Measurements from ENCODE around the gene TMEM14A. TPM values are rescaled to one million over a fixed set of nuclear protein-coding genes. Genes with fewer than 3 reads are reported as not detected.

TMEM14A gene, protein sequence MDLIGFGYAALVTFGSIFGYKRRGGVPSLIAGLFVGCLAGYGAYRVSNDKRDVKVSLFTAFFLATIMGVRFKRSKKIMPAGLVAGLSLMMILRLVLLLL
- total RNA-seq = 14.6 TPM
- long read RNA-seq, transcript TMEM14A-201 (5 exons, 992 nt) = major isoform, 19 of 24 reads
- long read RNA-seq, partial matches to known transcripts = 1 of 24 reads
- long read RNA-seq, other reads (novel, unspliced or antisense) = 4 of 24 reads

DNA sequence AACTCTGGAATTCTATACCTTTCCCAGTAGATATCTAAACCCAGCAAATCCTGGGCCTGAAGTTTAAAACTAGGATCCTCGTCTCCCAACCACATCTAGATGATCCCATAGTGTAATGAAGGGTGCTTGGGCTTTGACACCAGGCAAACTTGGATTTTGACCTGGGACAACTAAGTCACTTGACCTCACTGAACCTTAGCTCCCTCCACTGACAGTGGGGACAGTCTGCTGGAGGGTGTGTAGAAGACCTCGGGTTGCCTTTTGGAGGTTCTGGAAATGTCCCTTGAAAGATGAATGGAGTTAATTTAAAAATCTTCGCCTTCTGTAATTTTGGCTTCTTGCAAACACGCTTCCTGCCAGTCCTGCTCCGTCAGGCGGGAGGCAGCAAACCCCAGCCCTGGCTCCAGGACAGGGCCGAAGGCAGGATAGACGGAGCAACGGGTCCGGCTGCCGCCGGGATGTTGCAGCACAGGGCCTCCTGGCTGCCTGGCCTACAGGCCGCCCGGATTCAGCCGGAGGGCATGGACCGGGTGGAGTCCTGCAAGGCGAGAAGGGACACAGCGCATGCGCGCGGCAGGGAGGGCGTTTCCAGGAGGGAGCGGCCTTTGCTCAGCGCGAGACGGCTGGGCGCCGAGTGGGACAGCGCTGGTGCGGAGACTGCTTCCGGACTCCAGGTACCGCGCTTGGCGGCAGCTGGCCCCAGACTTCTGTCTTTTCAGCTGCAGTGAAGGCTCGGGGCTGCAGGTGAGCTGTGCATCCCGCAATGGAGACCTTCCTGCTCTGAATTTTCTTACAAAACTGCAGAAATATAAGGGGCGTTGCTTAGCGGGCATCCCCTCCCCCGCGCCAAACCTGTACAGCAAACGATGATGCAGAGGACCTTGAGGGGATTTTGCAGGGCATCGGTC is at the start of gene TMEM14A:
TSS of gene TMEM14A (plus strand) at position 612 of the 908 bp plus-strand sequence. CDS start 5,990 bp downstream, outside the sequence.
- peak within 1 kb of the TSS; percentile 51 for H3K27ac ChIP-seq
- intact Hi-C loops (cut with DNase I) = no loop called here
- TF ChIP-seq, protein P1, sequence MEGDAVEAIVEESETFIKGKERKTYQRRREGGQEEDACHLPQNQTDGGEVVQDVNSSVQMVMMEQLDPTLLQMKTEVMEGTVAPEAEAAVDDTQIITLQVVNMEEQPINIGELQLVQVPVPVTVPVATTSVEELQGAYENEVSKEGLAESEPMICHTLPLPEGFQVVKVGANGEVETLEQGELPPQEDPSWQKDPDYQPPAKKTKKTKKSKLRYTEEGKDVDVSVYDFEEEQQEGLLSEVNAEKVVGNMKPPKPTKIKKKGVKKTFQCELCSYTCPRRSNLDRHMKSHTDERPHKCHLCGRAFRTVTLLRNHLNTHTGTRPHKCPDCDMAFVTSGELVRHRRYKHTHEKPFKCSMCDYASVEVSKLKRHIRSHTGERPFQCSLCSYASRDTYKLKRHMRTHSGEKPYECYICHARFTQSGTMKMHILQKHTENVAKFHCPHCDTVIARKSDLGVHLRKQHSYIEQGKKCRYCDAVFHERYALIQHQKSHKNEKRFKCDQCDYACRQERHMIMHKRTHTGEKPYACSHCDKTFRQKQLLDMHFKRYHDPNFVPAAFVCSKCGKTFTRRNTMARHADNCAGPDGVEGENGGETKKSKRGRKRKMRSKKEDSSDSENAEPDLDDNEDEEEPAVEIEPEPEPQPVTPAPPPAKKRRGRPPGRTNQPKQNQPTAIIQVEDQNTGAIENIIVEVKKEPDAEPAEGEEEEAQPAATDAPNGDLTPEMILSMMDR (IDR thresholded peaks at IDR 0.05) = no peak
- no peaks in the 10 kb centered on the region for H3K36me3 ChIP-seq
- H3K4me1 ChIP-seq = peaks cover 6% of the 10 kb centered on the region
- H3K4me3 ChIP-seq = peak within 1 kb of the TSS; percentile 64
- H3K27me3 ChIP-seq (ENCODE audit: low read depth) = no peaks in the 10 kb centered on the region
- ATAC-seq (peak; percentile 99 to 100), DNase-seq (peak; percentile 95)
- no peaks in the 10 kb centered on the region for H3K9me3 ChIP-seq

DNA sequence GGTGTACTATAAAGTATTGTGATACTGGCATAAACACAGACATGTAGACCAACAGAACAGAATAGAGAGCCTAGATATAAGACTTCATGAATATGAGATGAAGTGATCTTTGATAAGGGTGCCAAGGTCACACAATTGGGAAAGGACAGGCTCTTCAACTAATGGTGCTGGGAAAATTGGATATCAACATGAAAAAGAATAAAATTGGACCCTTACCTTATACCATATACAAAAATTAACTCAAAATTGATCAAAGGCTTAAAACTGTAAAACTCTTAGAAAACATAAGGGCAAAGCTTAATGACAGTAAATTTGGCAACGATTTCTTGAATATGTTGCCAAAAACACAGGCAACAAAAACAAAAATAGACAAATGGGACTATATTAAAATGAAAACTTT is 49.3 kb upstream of the TMEM14A start:
- Histone ChIP-seq H3K4me3 (no peak overlapping the region), H3K27ac (no peak overlapping the region), H3K9me3 (no peaks in the 10 kb centered on the region), H3K36me3 (no peaks in the 10 kb centered on the region), H3K27me3 (ENCODE audit: low read depth) (no peaks in the 10 kb centered on the region), H3K4me1 (no peaks in the 10 kb centered on the region)
- DNase-seq (no peak), ATAC-seq (no peak)
- intact Hi-C loops (cut with DNase I) = no loop called here
- TF ChIP-seq, protein P1 (IDR thresholded peaks at IDR 0.05) = no peak

DNA sequence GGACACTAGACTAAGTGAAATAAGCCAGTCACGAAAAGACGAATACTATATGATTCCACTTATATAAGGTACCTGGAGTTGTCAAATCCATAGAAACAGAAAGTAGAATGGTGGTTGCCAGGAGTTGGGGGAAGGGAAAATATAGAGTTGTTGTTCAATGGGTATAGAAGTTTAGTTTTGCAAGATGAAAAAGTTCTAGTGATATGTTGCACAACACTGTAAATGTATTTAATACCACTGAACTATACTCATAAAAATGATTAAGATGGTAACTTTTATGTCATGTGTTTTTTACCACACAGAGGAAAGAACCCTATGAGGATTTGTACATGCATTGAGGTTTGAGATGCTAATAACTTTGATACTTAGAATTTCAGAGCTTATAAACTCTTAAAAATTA is 48.1 kb upstream of the TMEM14A start:
- DNase-seq (no peak), ATAC-seq (no peak)
- TF ChIP-seq, protein P1 (IDR thresholded peaks at IDR 0.05) = no peak
- intact Hi-C loops (cut with DNase I) = no loop called here
- Histone ChIP-seq H3K36me3 (no peaks in the 10 kb centered on the region), H3K4me1 (no peaks in the 10 kb centered on the region), H3K27ac (no peak overlapping the region), H3K27me3 (ENCODE audit: low read depth) (no peaks in the 10 kb centered on the region), H3K9me3 (no peaks in the 10 kb centered on the region), H3K4me3 (no peak overlapping the region)

DNA sequence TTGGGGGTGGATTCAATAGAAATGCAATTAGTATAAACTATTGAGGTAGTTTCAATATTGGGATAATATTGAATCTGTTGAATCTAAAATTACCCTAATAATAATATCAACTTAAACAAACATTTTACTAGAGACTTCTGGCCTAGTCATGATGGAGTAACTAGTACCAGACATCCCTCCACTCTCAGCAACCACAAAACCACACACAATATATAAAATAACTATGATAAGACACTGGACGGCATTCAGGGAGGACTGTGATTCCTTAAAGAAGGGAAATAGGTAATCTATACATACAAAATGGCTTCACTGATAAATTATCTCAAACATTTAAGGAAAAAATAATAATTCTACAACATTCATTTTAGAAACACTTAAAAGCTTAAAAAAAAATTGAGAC is 38.9 kb upstream of the TMEM14A start:
- intact Hi-C loops (cut with DNase I) = no loop called here
- no peak for ATAC-seq
- Histone ChIP-seq H3K27ac (no peak overlapping the region), H3K27me3 (ENCODE audit: low read depth) (no peaks in the 10 kb centered on the region), H3K9me3 (no peaks in the 10 kb centered on the region), H3K36me3 (no peaks in the 10 kb centered on the region), H3K4me1 (no peaks in the 10 kb centered on the region), H3K4me3 (no peak overlapping the region)
- DNase-seq = no peak
- TF ChIP-seq, protein P1 (IDR thresholded peaks at IDR 0.05) = no peak

DNA sequence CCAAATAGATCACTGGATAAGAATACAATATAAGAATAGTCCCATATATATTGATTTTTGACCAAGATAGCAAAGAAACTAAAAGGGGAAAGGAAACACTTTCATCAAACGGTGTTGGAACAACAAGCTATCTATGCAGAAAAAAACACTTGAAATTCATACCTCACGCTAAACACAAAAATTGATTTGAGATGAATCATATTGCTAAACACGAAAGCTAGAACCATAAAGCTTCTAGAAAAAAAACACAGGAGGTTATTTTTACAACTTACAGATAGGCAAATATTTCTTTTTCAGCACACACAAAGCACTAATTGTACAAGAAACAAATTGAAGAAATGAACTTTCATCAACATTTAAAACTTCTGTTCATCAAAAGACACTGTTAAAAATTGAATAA is 36.7 kb upstream of the TMEM14A start:
- H3K27me3 ChIP-seq (ENCODE audit: low read depth) = no peaks in the 10 kb centered on the region
- no peaks in the 10 kb centered on the region for H3K9me3 ChIP-seq
- DNase-seq (no peak), ATAC-seq (no peak)
- H3K27ac ChIP-seq = no peak overlapping the region
- no peaks in the 10 kb centered on the region for H3K36me3 ChIP-seq
- intact Hi-C loops (cut with DNase I) = no loop called here
- H3K4me1 ChIP-seq = no peaks in the 10 kb centered on the region
- TF ChIP-seq, protein P1 (IDR thresholded peaks at IDR 0.05) = no peak
- H3K4me3 ChIP-seq = no peak overlapping the region

Measured in lower lobe of right lung (tissue), 2 donors.